Thyroid gland (tissue), 4 donors: Measurements from ENCODE around the gene ARV1. TPM values are rescaled to one million over a fixed set of nuclear protein-coding genes. Genes with fewer than 3 reads are reported as not detected.

Experiments
- DNase-seq, 2 donors: peaks; one replicate each; pipeline ENCODE4 v3.0.0-alpha.2; 2019
- H3K27ac ChIP-seq, 3 donors: fragments of 200-600 bp; sonication (generic); 1 replicate in 2 of 3; 2 replicates in 1 of 3; pipeline ENCODE4 v1.5.1; 2016 to 2019; ENCODE audit warnings: mild to moderate bottlenecking in 1 of 3, moderate library complexity in 1 of 3
- H3K27me3 ChIP-seq: fragments of 200-600 bp; sonication (generic); one replicate; pipeline ENCODE4 v1.5.1; 2019
- H3K36me3 ChIP-seq, 2 donors: fragments of 200-600 bp; sonication (generic); one replicate each; pipeline ENCODE4 v1.5.1; 2016 to 2019
- H3K4me1 ChIP-seq, 2 donors: fragments of 200-600 bp; sonication (generic); one replicate each; pipeline ENCODE4 v1.5.1; 2017 to 2019
- H3K4me3 ChIP-seq, 3 donors: fragments of 200-600 bp; sonication (generic); replicated peaks in 1 of 3; 1 replicate in 2 of 3; 2 replicates in 1 of 3; pipeline ENCODE4 v1.5.1; 2016; ENCODE audit warnings: mild to moderate bottlenecking in 1 of 3
- H3K9me3 ChIP-seq: fragments of 200-600 bp; sonication (generic); one replicate; pipeline ENCODE4 v1.5.1; 2017
- POLR2A ChIP-seq, 2 donors: fragments of 450-650 bp; IDR thresholded peaks; one replicate each; pipeline ENCODE4 v1.6.1; 2017; ENCODE audit warnings: antibody characterized with exemption in 2 of 2, mild to moderate bottlenecking in 2 of 2, moderate library complexity in 1 of 2
- WGBS, 2 donors: methylation state at CpG; one replicate each; pipeline ENCODE4 v1.1.5; 2017; 5-methylcytosine and 5-hydroxymethylcytosine counted together
- intact Hi-C: fragments of 100-400 bp; cut with DNase I; formaldehyde crosslinking; loops from one replicate; pipeline ENCODE4 v1.15.1; 2023
- total RNA-seq, 4 donors: library from RNA; depleted of rRNA; stranded (reverse); fragments of >200 nt; gene quantifications; one replicate each; pipeline ENCODE4 v1.2.3, GENCODE V29; 2016
- TF ChIP-seq, protein P1 (sequence below), 6 experiments: fragments of 200-600 bp in 3 of 6; fragments of 450-650 bp in 3 of 6; sonication (generic) in 3 of 6; IDR thresholded peaks; one replicate each; pipeline ENCODE4 v1.5.1; 2016 to 2019; ENCODE audit warnings: antibody characterized with exemption in 6 of 6, mild to moderate bottlenecking in 2 of 6, inconsistent platforms in 1 of 6, moderate library complexity in 1 of 6

ARV1 gene
- total RNA-seq, 4 donors from 2014 or later, result 29.3 to 39.2 (median 34.8) TPM

DNA sequence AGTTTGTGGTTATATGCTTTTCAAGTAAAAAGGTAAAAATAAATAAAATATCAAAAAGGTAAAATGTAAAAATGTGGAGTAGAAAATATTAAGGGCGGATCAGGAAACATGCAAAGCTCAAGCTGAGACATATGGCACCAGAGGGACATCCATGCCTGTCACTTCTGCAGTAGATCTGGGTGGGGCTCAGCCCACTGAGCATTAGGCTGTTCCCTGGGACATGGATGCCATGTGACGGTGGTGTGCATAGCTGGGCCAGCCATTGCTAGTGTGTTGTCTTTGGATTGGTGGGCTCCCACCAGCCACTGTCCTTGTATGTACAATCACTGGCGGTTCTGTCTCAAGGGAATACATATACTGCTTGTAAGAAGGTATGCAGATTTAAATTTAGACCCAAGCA is 3.3 kb upstream of the ARV1 start:
- H3K9me3 ChIP-seq, result no peaks in the 10 kb centered on the region
- intact Hi-C loops, result loop anchor here (5.0 to 10.0 kb wide), 2 partner anchors 69 to 178 kb away; partner anchors contain the start of gene FAM89A
- peaks cover 10 to 16% of the 10 kb centered on the region in 2 donors for H3K4me1 ChIP-seq
- no peak overlapping the region for H3K4me3 ChIP-seq
- no peaks in the 10 kb centered on the region for H3K36me3 ChIP-seq
- H3K27ac ChIP-seq, result no peak overlapping the region
- H3K27me3 ChIP-seq, result no peaks in the 10 kb centered on the region
- WGBS, 2 donors, result 91 to 92% methylated on average over 3 of the region's 3 CpGs
- no peak for DNase-seq
- TF ChIP-seq, protein P1, sequence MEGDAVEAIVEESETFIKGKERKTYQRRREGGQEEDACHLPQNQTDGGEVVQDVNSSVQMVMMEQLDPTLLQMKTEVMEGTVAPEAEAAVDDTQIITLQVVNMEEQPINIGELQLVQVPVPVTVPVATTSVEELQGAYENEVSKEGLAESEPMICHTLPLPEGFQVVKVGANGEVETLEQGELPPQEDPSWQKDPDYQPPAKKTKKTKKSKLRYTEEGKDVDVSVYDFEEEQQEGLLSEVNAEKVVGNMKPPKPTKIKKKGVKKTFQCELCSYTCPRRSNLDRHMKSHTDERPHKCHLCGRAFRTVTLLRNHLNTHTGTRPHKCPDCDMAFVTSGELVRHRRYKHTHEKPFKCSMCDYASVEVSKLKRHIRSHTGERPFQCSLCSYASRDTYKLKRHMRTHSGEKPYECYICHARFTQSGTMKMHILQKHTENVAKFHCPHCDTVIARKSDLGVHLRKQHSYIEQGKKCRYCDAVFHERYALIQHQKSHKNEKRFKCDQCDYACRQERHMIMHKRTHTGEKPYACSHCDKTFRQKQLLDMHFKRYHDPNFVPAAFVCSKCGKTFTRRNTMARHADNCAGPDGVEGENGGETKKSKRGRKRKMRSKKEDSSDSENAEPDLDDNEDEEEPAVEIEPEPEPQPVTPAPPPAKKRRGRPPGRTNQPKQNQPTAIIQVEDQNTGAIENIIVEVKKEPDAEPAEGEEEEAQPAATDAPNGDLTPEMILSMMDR (IDR thresholded peaks at IDR 0.05), result no peak
- TF ChIP-seq POLR2A (IDR thresholded peaks at IDR 0.05), result no peak

DNA sequence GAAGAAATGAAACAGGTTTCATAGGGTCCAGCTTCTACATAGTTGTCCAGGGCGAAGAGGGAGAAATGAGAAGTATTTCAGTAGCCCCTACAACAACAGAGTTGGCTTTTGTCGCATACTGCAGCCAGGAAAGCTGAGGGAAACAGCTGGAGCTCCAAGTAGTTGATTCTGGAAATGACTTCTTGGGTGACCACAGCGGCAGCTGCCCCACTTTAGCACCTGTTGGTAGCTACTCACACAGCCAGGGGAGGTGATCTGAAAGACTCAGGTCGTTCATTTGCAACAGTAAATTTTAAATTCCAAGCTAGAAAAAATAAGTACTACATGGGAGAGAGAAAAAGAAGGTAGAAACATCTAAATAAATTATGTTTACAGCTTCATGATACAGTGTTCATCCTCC is 2.5 kb upstream of the ARV1 start:
- TF ChIP-seq, protein P1 (IDR thresholded peaks at IDR 0.05), result no peak
- no peak for TF ChIP-seq POLR2A (IDR thresholded peaks at IDR 0.05)
- DNase-seq, result no peak
- no peaks in the 10 kb centered on the region for H3K9me3 ChIP-seq
- H3K27ac ChIP-seq, result no peak overlapping the region
- peaks cover 10 to 16% of the 10 kb centered on the region in 2 donors for H3K4me1 ChIP-seq
- H3K27me3 ChIP-seq, result no peaks in the 10 kb centered on the region
- H3K4me3 ChIP-seq, result no peak overlapping the region
- H3K36me3 ChIP-seq, result peaks cover 0 to 1% of the 10 kb centered on the region in 2 donors
- intact Hi-C loops, result loop anchor here (5.0 to 10.0 kb wide), 2 partner anchors 68 to 179 kb away; partner anchors contain the start of gene FAM89A
- 90 to 97% methylated on average over 4 of the region's 4 CpGs for WGBS, 2 donors

DNA sequence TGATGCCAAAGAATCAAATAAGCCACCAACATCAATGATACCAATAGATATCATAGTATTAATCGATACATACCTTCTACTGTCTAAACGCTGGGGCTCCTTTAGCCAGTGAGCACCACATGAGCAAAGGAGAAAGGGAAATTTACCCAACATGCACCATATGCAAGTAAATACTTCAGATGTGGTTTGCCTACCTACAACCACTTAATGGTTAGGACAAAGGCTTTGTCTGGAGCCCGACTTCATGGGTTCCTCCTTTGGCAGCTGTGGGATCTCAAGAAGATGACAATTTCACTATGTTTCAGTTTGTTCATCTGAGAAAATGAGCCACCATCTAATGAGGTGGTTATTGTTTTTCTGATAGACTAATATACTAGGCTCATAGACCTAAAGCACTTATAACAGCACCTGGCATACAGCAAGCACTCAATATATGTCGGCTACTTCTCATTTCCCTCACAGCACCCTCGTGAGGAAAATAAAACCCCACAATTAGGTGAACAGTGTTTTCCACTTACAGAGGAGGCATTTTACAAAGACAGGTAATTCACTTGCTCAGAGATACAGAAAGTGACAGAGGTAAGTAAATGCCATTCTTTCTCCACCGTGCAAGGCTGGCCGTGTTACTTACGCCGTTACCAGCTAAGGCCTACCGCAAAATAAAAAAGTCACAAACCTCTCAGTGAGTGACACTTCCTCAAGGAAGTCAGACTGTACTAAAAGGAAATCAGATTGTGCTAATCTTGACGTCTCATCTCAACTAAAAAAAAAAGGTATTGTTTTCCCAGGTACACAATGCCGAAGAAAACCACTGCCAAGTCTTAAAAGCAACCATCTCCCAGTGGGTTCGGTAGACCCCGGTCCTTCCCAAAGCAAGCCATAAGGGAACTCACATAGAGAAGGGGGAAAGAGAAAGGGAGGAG is 1.8 kb upstream of the ARV1 start:
- no peaks in the 10 kb centered on the region for H3K27me3 ChIP-seq
- peak overlapping the region in 2 of 3 donors; percentile 24 to 44 for H3K27ac ChIP-seq
- no peaks in the 10 kb centered on the region for H3K9me3 ChIP-seq
- intact Hi-C loops, result loop anchor here (5.0 to 10.0 kb wide), 2 partner anchors 68 to 180 kb away; partner anchors contain the start of gene FAM89A
- no peak for DNase-seq
- 62 to 64% methylated on average over 14 of the region's 14 CpGs for whole genome bisulfite sequencing, 2 donors
- H3K4me1 ChIP-seq, result peaks cover 10 to 16% of the 10 kb centered on the region in 2 donors
- no peak for TF ChIP-seq POLR2A (IDR thresholded peaks at IDR 0.05)
- TF ChIP-seq, protein P1 (IDR thresholded peaks at IDR 0.05), result no peak
- H3K36me3 ChIP-seq, result peaks cover 0 to 4% of the 10 kb centered on the region in 2 donors
- peak overlapping the region in 1 of 3 donors; percentile 69 for H3K4me3 ChIP-seq

DNA sequence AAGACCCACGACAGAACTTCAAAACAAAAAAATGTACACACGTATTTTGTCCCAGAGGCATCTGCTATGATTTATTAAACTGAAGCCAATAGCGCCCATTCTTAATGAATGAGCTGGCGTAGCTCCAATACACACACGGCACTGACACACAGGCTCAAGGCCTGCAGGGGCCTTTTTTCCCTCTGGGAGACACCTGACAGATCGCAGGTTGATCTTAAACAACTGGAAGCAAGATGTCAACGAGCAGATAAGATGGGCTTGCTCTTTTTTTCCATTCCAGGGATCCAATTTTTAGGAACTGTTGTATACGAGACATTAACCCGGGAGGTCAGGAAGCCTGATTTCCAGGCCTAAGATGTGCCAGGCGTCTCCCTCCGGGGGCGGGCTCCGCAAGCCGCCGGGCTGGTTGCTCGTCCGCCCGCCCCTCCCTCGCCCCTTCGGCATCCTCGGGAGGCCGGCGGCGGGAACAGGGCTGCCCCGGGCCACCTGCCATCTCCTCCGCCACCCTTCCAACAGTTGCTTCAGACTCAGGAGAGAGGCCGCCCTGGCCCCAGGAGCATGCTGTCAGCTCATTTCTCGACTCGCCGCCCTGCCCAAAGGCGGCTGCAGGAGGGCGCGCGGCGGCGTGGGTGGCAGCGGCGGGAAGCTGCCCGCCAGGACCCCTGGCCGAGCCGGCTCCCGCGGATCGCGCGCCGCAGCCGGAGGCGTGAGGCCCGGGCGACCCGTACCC is 968 bp upstream of the ARV1 start:
- intact Hi-C loops, result loop anchor here (5.0 to 10.0 kb wide), 2 partner anchors 67 to 181 kb away; partner anchors contain the start of gene FAM89A
- H3K4me3 ChIP-seq, result peak overlapping the region; percentile 17 to 69 (median 55)
- H3K9me3 ChIP-seq, result no peaks in the 10 kb centered on the region
- TF ChIP-seq, protein P1 (IDR thresholded peaks at IDR 0.05), result no peak
- no peak for TF ChIP-seq POLR2A (IDR thresholded peaks at IDR 0.05)
- peak overlapping the region in 2 of 3 donors; percentile 24 to 44 for H3K27ac ChIP-seq
- H3K27me3 ChIP-seq, result no peaks in the 10 kb centered on the region
- peaks cover 10 to 16% of the 10 kb centered on the region in 2 donors for H3K4me1 ChIP-seq
- WGBS, 2 donors, result 2 to 9% methylated on average over 14 to 43 of the region's 52 CpGs
- DNase-seq, result peak; percentile 44 to 51
- peaks cover 0 to 4% of the 10 kb centered on the region in 2 donors for H3K36me3 ChIP-seq
